Measurements from ENCODE around the gene FAAP24.
"Not testable (repeated sequence)": the region's sequence is repeated elsewhere in the genome, so short reads cannot be mapped to it uniquely, and the experiment has no call there.

The FAAP24 gene

DNA sequence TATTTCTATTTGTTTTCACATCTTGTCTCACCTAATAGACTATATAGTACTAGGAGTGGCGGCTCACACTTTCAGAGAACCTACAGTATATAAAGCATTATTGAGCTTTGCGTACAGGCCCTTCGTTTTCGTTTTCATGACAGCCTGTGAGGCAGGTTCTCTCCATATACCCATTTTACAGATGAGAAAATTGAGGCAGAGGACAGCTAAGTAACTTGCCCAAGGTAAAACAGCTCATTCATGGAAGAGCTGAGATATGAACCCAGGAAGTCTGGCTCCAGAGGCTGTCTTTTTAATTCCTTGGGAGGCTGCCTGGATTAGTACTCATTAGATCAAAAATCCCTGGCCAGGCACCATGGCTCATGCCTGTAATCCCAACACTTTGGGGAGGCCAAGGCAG is 28.9 kb downstream of the FAAP24 start:
- no peak for DNase-seq

DNA sequence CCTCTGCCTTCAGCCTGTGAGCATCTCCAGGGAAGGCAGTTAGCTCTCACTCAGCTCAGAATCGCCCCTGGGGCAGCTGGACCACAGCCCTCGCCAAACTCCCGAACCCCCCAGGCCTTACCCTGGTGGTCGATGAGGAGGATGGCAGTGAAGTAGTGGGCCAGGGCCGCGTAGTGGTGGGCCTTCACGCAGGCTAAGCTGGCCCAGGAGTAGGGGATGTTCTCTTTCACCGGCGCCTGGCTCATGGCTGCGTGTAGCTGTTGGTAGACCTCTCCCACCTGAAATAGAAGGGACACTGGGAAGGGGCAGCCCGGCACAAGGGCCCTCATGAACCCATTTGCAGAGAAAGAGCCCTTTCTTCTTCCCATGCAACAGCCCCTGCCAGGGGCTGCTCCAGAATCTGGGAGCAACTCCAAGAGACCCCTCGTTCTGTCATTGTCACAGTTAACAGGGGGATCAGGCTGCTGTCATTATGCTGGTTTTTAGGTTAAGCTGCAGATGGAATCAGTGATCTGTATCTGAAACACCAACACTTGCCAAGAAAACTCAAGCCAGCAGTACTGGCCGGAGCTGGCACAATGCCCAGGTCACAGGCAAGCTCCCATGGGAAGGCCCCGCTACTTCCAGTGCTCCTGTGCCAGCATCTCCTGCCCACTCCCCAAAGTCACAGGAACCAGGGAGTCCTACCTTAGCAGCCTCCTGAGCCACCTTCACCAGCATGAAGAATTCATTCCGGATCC is 30.3 kb downstream of the FAAP24 start:
- not testable (repeated sequence) for DNase-seq

- not testable (repeated sequence) for DNase-seq
These were observed 31.5 kb downstream of the FAAP24 start for GRCh38 chr19:33003424-33004024.

DNA sequence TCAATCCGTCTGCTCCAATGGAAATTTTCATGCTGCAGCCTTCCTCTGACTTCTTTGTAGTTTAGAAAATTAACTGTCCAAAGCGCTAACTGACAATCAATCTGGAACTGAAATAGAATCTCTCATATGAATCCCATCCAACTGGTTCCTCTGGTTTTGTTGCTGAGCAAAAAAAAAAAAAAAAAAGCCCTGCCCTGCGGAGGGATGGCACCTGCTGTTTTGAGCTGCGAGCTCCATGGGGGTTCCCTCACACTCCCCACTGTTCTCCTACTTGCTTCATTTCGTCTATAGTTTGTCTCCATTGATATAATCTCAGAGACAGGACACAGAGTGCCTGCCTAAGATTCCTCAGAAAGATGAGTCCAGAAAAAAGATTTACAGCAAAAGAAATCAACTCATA is 33.4 kb downstream of the FAAP24 start:
- no peak for DNase-seq

- DNase-seq: no peak
These were observed 36.7 kb downstream of the FAAP24 start for GRCh38 chr19:33008738-33009137.

DNA sequence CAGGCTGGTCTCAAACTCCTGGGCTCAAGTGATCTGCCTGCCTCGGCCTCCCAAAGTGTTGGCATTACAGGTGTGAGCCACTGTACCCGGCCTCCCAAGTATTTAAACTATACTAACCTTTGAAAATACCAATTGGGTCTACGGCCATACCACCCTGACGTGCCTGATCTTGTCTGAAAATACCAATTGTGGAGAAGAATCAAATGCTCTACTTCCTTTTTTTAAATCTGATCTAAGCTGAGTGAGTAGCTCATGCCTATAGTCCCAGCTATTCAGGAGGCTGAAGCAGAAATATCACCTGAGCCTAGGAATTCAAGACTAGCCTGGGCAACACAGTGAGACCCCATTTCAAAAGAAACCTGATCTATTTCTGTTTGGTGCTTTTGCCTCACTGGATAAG is 38.8 kb downstream of the FAAP24 start:
- not testable (repeated sequence) for DNase-seq

DNA sequence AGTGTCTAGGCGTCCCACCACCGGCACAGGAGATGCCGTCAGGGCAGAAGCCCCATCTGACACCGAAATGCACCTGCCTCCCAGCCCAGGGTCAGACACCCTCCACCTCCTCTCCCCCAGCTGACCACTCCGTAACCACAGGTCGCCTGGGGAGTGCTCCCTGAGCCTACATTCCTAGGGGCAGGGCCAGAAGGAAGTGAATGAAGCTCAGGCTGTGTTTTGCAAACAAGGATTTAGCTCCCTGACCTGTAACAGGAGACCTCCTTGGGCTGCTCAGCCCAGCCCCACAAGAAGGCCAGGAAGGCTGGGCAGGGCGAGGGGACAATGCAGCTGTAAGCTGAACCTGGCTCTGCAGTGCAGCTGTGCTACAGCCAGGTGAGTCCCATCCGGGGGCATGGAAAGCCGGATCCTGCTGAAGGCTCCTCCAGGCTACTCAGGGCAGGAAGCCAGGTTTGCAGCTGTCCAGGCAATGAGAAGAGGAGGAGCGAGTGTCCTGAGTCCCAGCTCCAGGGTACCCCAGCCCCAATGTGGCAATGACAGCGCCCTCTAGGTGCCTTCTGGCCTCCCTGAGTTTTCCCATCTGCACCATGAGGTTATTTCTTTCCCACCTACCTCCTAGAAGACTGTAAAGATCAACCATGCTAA is 50.6 kb downstream of the FAAP24 start:
- no peak for DNase-seq

DNA sequence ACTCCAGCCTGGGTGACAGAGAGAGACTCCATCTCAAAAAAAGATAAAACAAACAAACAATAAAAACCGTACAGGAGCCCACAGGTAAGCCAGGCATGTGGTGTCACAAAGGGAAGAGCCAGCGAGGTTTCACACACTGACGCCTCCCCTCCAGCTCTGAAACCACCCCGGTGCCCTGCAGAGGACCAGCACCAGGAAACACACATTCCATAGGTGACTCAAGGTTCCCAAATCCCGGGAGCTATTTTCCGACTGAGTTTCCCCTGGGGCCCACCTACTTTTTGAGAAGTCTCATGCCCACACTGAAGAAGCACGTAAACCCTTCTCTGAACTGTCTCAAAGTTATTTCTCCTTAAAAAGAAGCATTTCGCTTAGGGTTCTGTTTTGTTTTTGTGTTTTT is 52.4 kb downstream of the FAAP24 start:
- DNase-seq: no peak

DNA sequence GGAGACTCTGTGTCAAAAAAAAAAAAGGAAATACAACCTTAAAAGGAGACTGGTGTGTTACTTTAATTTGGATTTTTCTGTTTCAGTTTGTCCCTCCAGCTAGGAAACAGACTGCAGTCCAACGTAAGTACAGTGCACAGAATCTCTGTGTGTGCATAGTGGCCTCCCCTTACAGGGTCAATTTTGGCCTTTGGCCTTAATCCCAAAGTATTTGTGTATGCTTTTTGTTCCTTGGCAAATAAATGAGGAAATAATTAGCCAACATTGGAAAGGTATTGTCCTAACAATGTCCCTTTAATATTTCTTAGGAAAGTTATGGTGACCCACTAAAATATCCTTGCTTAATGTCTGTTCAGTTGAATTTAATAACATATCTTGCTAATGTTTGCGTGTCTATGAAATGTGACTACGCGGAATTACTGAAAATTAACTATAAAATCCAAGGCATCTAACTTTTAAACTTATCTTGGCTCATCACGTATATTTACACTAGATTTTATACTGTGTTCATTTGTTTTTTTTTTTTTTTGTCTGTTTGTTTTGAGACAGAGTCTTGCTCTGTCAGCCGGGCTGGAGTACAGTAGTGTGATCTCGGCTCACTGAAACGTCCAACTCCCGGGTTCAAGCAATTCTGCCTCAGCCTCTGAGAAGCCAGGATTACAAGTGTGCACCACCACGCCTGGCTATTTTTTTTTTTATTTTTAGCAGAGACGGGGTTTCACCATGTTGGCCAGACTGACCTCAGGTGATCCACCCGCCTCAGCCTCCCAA is 53.6 kb downstream of the FAAP24 start:
- not testable (repeated sequence) for DNase-seq

DNA sequence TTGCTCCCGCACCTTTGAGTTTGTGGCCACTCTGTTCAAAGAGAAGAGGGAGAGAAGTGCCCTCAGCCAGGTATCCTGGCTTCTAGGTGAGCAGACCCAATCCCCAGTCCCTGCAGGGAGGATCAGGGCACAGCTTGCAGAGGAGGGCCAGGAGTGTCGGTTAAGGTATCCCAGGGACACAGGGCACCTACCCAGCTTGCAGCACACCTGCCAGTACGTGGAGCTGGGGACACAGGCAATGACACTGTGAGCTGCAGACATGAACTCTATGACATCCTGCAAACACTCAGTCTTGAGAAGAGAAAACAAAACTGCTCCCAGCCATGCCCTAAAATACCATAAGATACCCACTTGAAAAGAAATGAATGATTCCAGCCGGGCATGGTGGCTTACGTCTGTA is 54.6 kb downstream of the FAAP24 start:
- not testable (repeated sequence) for DNase-seq

Measured in NK-92 treated with Interleukin-12 subunit alpha and Interleukin-12 subunit beta, amount 100 ng/mL, for 24 hours (cell line).